Spleen (tissue), 7 donors: ENCODE results near the gene MACROD2.
"Not testable (repeated sequence)": the region's sequence is repeated elsewhere in the genome, so short reads cannot be mapped to it uniquely, and the experiment has no call there.

Source experiments
- CTCF ChIP-seq, 11 experiments: fragments of 200-600 bp in 7 of 11; fragments of 450-650 bp in 4 of 11; sonication (generic) in 4 of 11; IDR thresholded peaks in 8 of 11; conservative IDR thresholded peaks in 3 of 11; 1 replicate in 7 of 11; 2 replicates in 4 of 11; pipeline versions ENCODE4 v1.4.0 to v1.8.0; 2016 to 2021; ENCODE audit warnings: antibody characterized with exemption in 11 of 11, inconsistent platforms in 4 of 11, mild to moderate bottlenecking in 1 of 11
- POLR2AphosphoS5 ChIP-seq, 3 donors: sonication (generic); formaldehyde crosslinking; IDR thresholded peaks; one replicate each; pipeline ENCODE4 v1.5.1; 2017; ENCODE audit warnings: antibody characterized with exemption in 3 of 3
- donor health status: DM: no; HTN: no; CAD: no; lungs with moderate emphysema.
- donor health status: DM: no; HTN: no; CAD: no.
- donor health status: DM: no; HTN: no; CAD: no.

- TF ChIP-seq CTCF (IDR thresholded peaks at IDR 0.05 in 8 of 11, conservative IDR thresholded peaks at IDR 0.05 in 3 of 11); POLR2AphosphoS5 (IDR thresholded peaks at IDR 0.05): not testable (repeated sequence)
Measured at GRCh38 chr20:15198017-15198416, 1202.7 kb downstream of the MACROD2 start.
